PFSK-1 (cell line): ENCODE measurements around the gene NPFF.

ENCODE experiments used
- FOXP2 ChIP-seq: optimal IDR thresholded peaks from 2 replicates; pipeline ENCODE3; 2011; ENCODE audit warnings: borderline replicate concordance, control low read depth, inconsistent platforms; ENCODE audit not compliant: insufficient read depth; ENCODE audit errors: extremely low read length, extremely low read depth
- POLR2AphosphoS5 ChIP-seq: IDR thresholded peaks from 2 replicates; pipeline ENCODE4 v1.6.1; 2012; ENCODE audit warnings: low read depth, mild to moderate bottlenecking, control low read depth, low read length, moderate library complexity
- REST ChIP-seq, 2 experiments: IDR thresholded peaks; 2 replicates each; pipeline versions ENCODE4 v1.6.1 to v1.8.0; 2011 to 2012; ENCODE audit warnings: low read depth in 2 of 2, low read length in 2 of 2, control low read depth in 1 of 2, inconsistent platforms in 1 of 2, mild to moderate bottlenecking in 1 of 2, moderate library complexity in 1 of 2; ENCODE audit not compliant: insufficient read depth in 1 of 2
- SIN3A ChIP-seq: IDR thresholded peaks from 2 replicates; pipeline ENCODE4 v1.6.1; 2012; ENCODE audit warnings: mild to moderate bottlenecking, low read length, moderate library complexity, borderline replicate concordance; ENCODE audit not compliant: insufficient read depth
- TAF1 ChIP-seq: IDR thresholded peaks from 2 replicates; pipeline ENCODE4 v1.6.1; 2012; ENCODE audit warnings: low read length, control low read depth, borderline replicate concordance; ENCODE audit not compliant: insufficient read depth

NPFF gene

GRCh38 chr12:53524476-53524875, 17.2 kb upstream of the NPFF start:
- TF ChIP-seq SIN3A = no peak
- no peak for TF ChIP-seq TAF1

GRCh38 chr12:53523131-53523530, 15.8 kb upstream of the NPFF start:
- TF ChIP-seq SIN3A (no peak), FOXP2 (no peak), POLR2AphosphoS5 (no peak), REST (IDR thresholded peaks at IDR 0.05; ENCODE audit: insufficient read depth in 1 of 2, low read depth in 2 of 2, low read length in 2 of 2) (no peak), TAF1 (no peak)

- TF ChIP-seq TAF1 = no peak
- TF ChIP-seq POLR2AphosphoS5 = no peak
- no peak for TF ChIP-seq FOXP2
- no peak for TF ChIP-seq REST (IDR thresholded peaks at IDR 0.05; ENCODE audit: insufficient read depth in 1 of 2, low read depth in 2 of 2, low read length in 2 of 2)
- no peak for TF ChIP-seq SIN3A
Observed at GRCh38 chr12:53518381-53518780, 11.1 kb upstream of the NPFF start.

GRCh38 chr12:53516758-53517455, 9.6 kb upstream of the NPFF start:
- no peak for TF ChIP-seq REST (IDR thresholded peaks at IDR 0.05; ENCODE audit: insufficient read depth in 1 of 2, low read depth in 2 of 2, low read length in 2 of 2)
- TF ChIP-seq POLR2AphosphoS5 = no peak
- TF ChIP-seq SIN3A = no peak
- TF ChIP-seq FOXP2 = no peak

GRCh38 chr12:53515291-53515680, 8.0 kb upstream of the NPFF start:
- TF ChIP-seq TAF1 = no peak
- no peak for TF ChIP-seq POLR2AphosphoS5
- no peak for TF ChIP-seq FOXP2
- no peak for TF ChIP-seq SIN3A
- no peak for TF ChIP-seq REST (IDR thresholded peaks at IDR 0.05; ENCODE audit: insufficient read depth in 1 of 2, low read depth in 2 of 2, low read length in 2 of 2)
